ENCODE results near the gene AAK1. TPM values are rescaled to one million over a fixed set of nuclear protein-coding genes. Genes with fewer than 3 reads are reported as not detected.
"Not testable (repeated sequence)": the region's sequence is repeated elsewhere in the genome, so short reads cannot be mapped to it uniquely, and the experiment has no call there.

The AAK1 gene
- total RNA-seq, 2 experiments from 2014 or later: 77.4 to 79.5 TPM

GRCh38 chr2:69429491-69430183, 213.9 kb downstream of the AAK1 start:
- Mint-ChIP-seq H3K27me3 (ENCODE audit: low read depth) (no peaks in the 10 kb centered on the region), H3K4me3 (no peak overlapping the region), H3K4me1 (ENCODE audit: low read depth) (peaks cover 6% of the 10 kb centered on the region), H3K27ac (no peak overlapping the region), H3K9me3 (no peaks in the 10 kb centered on the region), H3K36me3 (ENCODE audit: low read depth) (peaks cover 4% of the 10 kb centered on the region)
- CTCF ChIA-PET: no interaction called here
- intact Hi-C loops (cut with micrococcal nuclease): no loop called here
- DNase-seq: no peak

DNA sequence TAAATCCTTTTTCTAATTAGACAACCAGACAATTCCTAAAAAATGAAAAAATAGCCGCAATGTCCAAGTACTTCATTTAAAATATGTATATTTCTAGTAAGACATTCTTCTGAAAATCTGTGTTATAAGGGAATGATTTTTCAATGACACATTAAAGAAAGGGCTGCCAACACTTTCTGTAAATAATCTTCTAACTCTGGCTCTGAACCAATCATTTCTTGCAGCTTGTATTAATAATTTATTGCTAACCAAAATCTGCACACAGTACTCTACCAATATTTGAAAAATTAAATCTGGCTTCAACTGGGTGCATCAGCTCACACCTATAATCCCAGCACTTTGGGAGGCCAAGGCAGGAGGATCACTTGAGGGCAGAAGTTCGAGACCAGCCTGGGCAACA, 214.6 kb downstream of the AAK1 start:
- Mint-ChIP-seq H3K36me3 (ENCODE audit: low read depth) (peaks cover 4% of the 10 kb centered on the region), H3K27ac (no peak overlapping the region)

DNA sequence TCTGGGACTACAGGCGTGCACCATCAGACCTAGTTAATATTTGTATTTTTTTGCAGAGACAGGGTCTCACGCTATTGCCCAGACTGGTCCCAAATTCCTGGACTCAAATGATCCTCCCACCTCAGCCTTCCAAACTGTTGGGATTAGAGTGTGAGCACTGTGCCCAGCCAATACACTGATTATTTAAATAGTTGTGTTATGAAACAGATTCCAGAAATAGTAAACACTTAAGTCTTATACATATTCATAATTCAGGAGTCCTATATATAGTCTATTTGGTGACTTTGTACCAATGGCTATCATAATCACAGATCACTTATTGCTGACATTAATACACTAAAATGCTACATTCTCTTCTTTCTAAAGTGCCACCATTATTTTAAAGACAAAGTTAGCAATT, 219.1 kb downstream of the AAK1 start:
- CTCF ChIA-PET: no interaction called here
- Mint-ChIP-seq H3K9me3 (no peaks in the 10 kb centered on the region), H3K4me3 (no peak overlapping the region), H3K27ac (no peak overlapping the region), H3K4me1 (ENCODE audit: low read depth) (peaks cover 7% of the 10 kb centered on the region), H3K27me3 (ENCODE audit: low read depth) (no peaks in the 10 kb centered on the region), H3K36me3 (ENCODE audit: low read depth) (peaks cover 5% of the 10 kb centered on the region)
- DNase-seq: no peak
- intact Hi-C loops (cut with micrococcal nuclease): no loop called here

More for the DNA sequence above, 214.6 kb downstream of the AAK1 start:
- Mint-ChIP-seq H3K4me1 (ENCODE audit: low read depth) (peaks cover 5% of the 10 kb centered on the region), H3K27me3 (ENCODE audit: low read depth) (no peaks in the 10 kb centered on the region), H3K9me3 (no peaks in the 10 kb centered on the region), H3K4me3 (no peak overlapping the region)
- intact Hi-C loops (cut with micrococcal nuclease): no loop called here
- CTCF ChIA-PET: interaction anchor here (0.7 kb wide), 1 partner anchor 224 kb away, joined by 7 read pairs; no protein-coding TSS in a partner anchor
- no peak for DNase-seq

DNA sequence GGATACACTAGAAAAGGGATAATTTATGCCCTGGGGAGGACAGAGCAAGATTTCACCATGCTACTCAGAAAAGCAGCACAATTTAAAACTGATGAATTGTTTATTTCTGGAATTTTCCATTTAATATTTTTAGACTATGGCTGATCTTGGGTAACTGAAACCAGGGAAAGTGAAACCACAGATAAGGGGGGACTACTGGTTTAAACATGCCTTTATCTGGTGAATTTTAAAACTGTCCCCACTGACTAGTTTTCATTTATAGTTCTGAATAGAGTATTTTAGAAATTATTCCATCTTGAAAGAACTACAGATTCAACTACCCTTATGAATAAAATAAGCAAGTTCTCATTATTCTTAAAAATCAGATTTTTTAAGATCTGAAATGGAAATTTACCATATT, 221.3 kb downstream of the AAK1 start:
- Mint-ChIP-seq H3K27me3 (ENCODE audit: low read depth) (no peaks in the 10 kb centered on the region), H3K36me3 (ENCODE audit: low read depth) (peaks cover 6% of the 10 kb centered on the region), H3K4me1 (ENCODE audit: low read depth) (peaks cover 7% of the 10 kb centered on the region), H3K9me3 (no peaks in the 10 kb centered on the region), H3K4me3 (no peak overlapping the region), H3K27ac (no peak overlapping the region)
- intact Hi-C loops (cut with micrococcal nuclease): no loop called here
- CTCF ChIA-PET: no interaction called here
- no peak for DNase-seq

- CTCF ChIA-PET; H3K36me3 Mint-ChIP-seq (ENCODE audit: low read depth); intact Hi-C loops (cut with micrococcal nuclease); H3K27ac Mint-ChIP-seq; H3K4me3 Mint-ChIP-seq; H3K4me1 Mint-ChIP-seq (ENCODE audit: low read depth); DNase-seq; H3K9me3 Mint-ChIP-seq; H3K27me3 Mint-ChIP-seq (ENCODE audit: low read depth): not testable (repeated sequence)
These were observed 224.4 kb downstream of the AAK1 start for GRCh38 chr2:69419111-69419510.

GRCh38 chr2:69416147-69416546, 227.4 kb downstream of the AAK1 start:
- CTCF ChIA-PET: no interaction called here
- Mint-ChIP-seq H3K36me3 (ENCODE audit: low read depth) (peaks cover 10% of the 10 kb centered on the region), H3K27me3 (ENCODE audit: low read depth) (no peaks in the 10 kb centered on the region), H3K9me3 (no peaks in the 10 kb centered on the region), H3K4me3 (no peak overlapping the region), H3K4me1 (ENCODE audit: low read depth) (no peaks in the 10 kb centered on the region), H3K27ac (no peak overlapping the region)
- DNase-seq: no peak
- intact Hi-C loops (cut with micrococcal nuclease): no loop called here

Other genes starting within 250 kb of the AAK1 start
- 10 to 100 TPM; 35.7 to 39.3 TPM for gene NFU1, start 206.3 kb downstream of the AAK1 start, total RNA-seq
- gene ANXA4, start 98.4 kb upstream of the AAK1 start, total RNA-seq: 10 to 100 TPM; 21.4 to 23.9 TPM
- 10 to 100 TPM; 15.9 to 19.4 TPM for gene GMCL1, start 185.9 kb upstream of the AAK1 start, total RNA-seq